ENCODE measurements around the gene ZNF689. TPM values are rescaled to one million over a fixed set of nuclear protein-coding genes. Genes with fewer than 3 reads are reported as not detected.
"Not testable (repeated sequence)": the region's sequence is repeated elsewhere in the genome, so short reads cannot be mapped to it uniquely, and the experiment has no call there.

Gene ZNF689
- total RNA-seq, 2 experiments from 2014 or later: 8.7 to 9.9 TPM

- CTCF ChIA-PET: interaction anchor here (1.0 to 2.5 kb wide), 5 partner anchors 11 to 541 kb away, joined by 3 to 8 read pairs (median 4); partner anchors contain the start of gene DCTPP1
Measured at GRCh38 chr16:30633526-30633925, 23.3 kb upstream of the ZNF689 start.

GRCh38 chr16:30632454-30632853 is 22.3 kb upstream of the ZNF689 start:
- H3K27ac Mint-ChIP-seq; DNase-seq; H3K9me3 Mint-ChIP-seq; H3K27me3 Mint-ChIP-seq; H3K36me3 Mint-ChIP-seq; H3K4me3 Mint-ChIP-seq; intact Hi-C loops (cut with micrococcal nuclease): not testable (repeated sequence)
- peaks cover 13% of the 10 kb centered on the region for H3K4me1 Mint-ChIP-seq (ENCODE audit: low read depth)
- POLR2A ChIA-PET: interaction anchor here (0.6 kb wide), 1 partner anchor 20 kb away, joined by 3 read pairs; no protein-coding TSS in a partner anchor
- CTCF ChIA-PET: interaction anchor here (0.9 to 2.7 kb wide), 5 partner anchors 17 to 223 kb away, joined by 3 to 11 read pairs (median 6); partner anchors contain the start of gene DCTPP1

More at GRCh38 chr16:30633526-30633925, 23.3 kb upstream of the ZNF689 start:
- no peak for DNase-seq
- POLR2A ChIA-PET: interaction anchor here (0.6 to 1.9 kb wide), 8 partner anchors 17 to 263 kb away, joined by 3 to 14 read pairs (median 3); partner anchors contain the start of genes FBRS, ITGAL, PRR14 and ZNF48
- Mint-ChIP-seq H3K36me3 (peaks cover 4% of the 10 kb centered on the region), H3K4me3 (peak overlapping the region; percentile 82), H3K9me3 (no peaks in the 10 kb centered on the region), H3K27ac (peak overlapping the region; percentile 92), H3K27me3 (no peaks in the 10 kb centered on the region), H3K4me1 (ENCODE audit: low read depth) (peaks cover 13% of the 10 kb centered on the region)
- intact Hi-C loops (cut with micrococcal nuclease): no loop called here

GRCh38 chr16:30628628-30629540 is 18.7 kb upstream of the ZNF689 start:
- intact Hi-C loops (cut with micrococcal nuclease): no loop called here
- peak overlapping the region; percentile 57 for H3K27ac Mint-ChIP-seq

GRCh38 chr16:30626236-30626635 is 16.0 kb upstream of the ZNF689 start:
- CTCF ChIA-PET: interaction anchor here (4.0 kb wide), 1 partner anchor 10 kb away, joined by 34 read pairs; no protein-coding TSS in a partner anchor
- intact Hi-C loops (cut with micrococcal nuclease): no loop called here

More at GRCh38 chr16:30628628-30629540, 18.7 kb upstream of the ZNF689 start:
- peak; percentile 94 for DNase-seq
- peak overlapping the region; percentile 60 for H3K4me3 Mint-ChIP-seq
- ChIA-PET POLR2A (interaction anchor here (0.6 to 1.4 kb wide), 7 partner anchors 9 to 267 kb away, joined by 3 to 4 read pairs (median 3); partner anchors contain the start of genes DCTPP1 and ZNF689), CTCF (interaction anchor here (0.7 to 4.0 kb wide), 45 partner anchors 9 to 257 kb away, joined by 3 to 34 read pairs (median 3); partner anchors contain the start of genes DCTPP1, FBRS, PRR14 and SEPTIN1)
- no peaks in the 10 kb centered on the region for H3K36me3 Mint-ChIP-seq
- no peaks in the 10 kb centered on the region for H3K9me3 Mint-ChIP-seq
- H3K27me3 Mint-ChIP-seq: no peaks in the 10 kb centered on the region
- H3K4me1 Mint-ChIP-seq (ENCODE audit: low read depth): peaks cover 4% of the 10 kb centered on the region

GRCh38 chr16:30623536-30624283 is 13.5 kb upstream of the ZNF689 start:
- ChIA-PET CTCF (interaction anchor here (1.4 kb wide), 1 partner anchor 8 kb away, joined by 5 read pairs; no protein-coding TSS in a partner anchor), POLR2A (no interaction called here)
- no peaks in the 10 kb centered on the region for H3K36me3 Mint-ChIP-seq
- H3K9me3 Mint-ChIP-seq: no peaks in the 10 kb centered on the region
- peaks cover 2% of the 10 kb centered on the region for H3K4me1 Mint-ChIP-seq (ENCODE audit: low read depth)
- H3K4me3 Mint-ChIP-seq: no peak overlapping the region
- intact Hi-C loops (cut with micrococcal nuclease): no loop called here
- DNase-seq: no peak
- peaks cover 3% of the 10 kb centered on the region for H3K27me3 Mint-ChIP-seq
- no peak overlapping the region for H3K27ac Mint-ChIP-seq

More at GRCh38 chr16:30626236-30626635, 16.0 kb upstream of the ZNF689 start:
- Mint-ChIP-seq H3K4me3 (no peak overlapping the region), H3K4me1 (ENCODE audit: low read depth) (peaks cover 4% of the 10 kb centered on the region), H3K27me3 (peaks cover 3% of the 10 kb centered on the region), H3K9me3 (no peaks in the 10 kb centered on the region), H3K36me3 (no peaks in the 10 kb centered on the region), H3K27ac (no peak overlapping the region)
- DNase-seq: no peak
- POLR2A ChIA-PET: interaction anchor here (0.5 kb wide), 1 partner anchor 10 kb away, joined by 3 read pairs; no protein-coding TSS in a partner anchor

- H3K36me3 Mint-ChIP-seq: no peaks in the 10 kb centered on the region
- DNase-seq: no peak
- H3K27ac Mint-ChIP-seq: no peak overlapping the region
- peaks cover 3% of the 10 kb centered on the region for H3K27me3 Mint-ChIP-seq
- CTCF ChIA-PET: no interaction called here
- POLR2A ChIA-PET: no interaction called here
- no peaks in the 10 kb centered on the region for H3K4me1 Mint-ChIP-seq (ENCODE audit: low read depth)
- intact Hi-C loops (cut with micrococcal nuclease): no loop called here
- no peaks in the 10 kb centered on the region for H3K9me3 Mint-ChIP-seq
- H3K4me3 Mint-ChIP-seq: no peak overlapping the region
Measured at GRCh38 chr16:30622455-30623032, 12.4 kb upstream of the ZNF689 start.

- no peaks in the 10 kb centered on the region for H3K4me1 Mint-ChIP-seq (ENCODE audit: low read depth)
- peaks cover 3% of the 10 kb centered on the region for H3K27me3 Mint-ChIP-seq
- ChIA-PET POLR2A (no interaction called here), CTCF (interaction anchor here (1.1 to 2.8 kb wide), 2 partner anchors 24 to 28 kb away, joined by 3 to 14 read pairs; no protein-coding TSS in a partner anchor)
- DNase-seq: no peak
- no peak overlapping the region for H3K27ac Mint-ChIP-seq
- H3K4me3 Mint-ChIP-seq: no peak overlapping the region
- no peaks in the 10 kb centered on the region for H3K36me3 Mint-ChIP-seq
- no peaks in the 10 kb centered on the region for H3K9me3 Mint-ChIP-seq
- intact Hi-C loops (cut with micrococcal nuclease): no loop called here
Measured at GRCh38 chr16:30621765-30622164, 11.6 kb upstream of the ZNF689 start.

GRCh38 chr16:30620169-30620568 is 10.0 kb upstream of the ZNF689 start:
- no peaks in the 10 kb centered on the region for H3K9me3 Mint-ChIP-seq
- H3K27ac Mint-ChIP-seq: no peak overlapping the region
- H3K36me3 Mint-ChIP-seq: no peaks in the 10 kb centered on the region
- intact Hi-C loops (cut with micrococcal nuclease): no loop called here
- no peaks in the 10 kb centered on the region for H3K4me1 Mint-ChIP-seq (ENCODE audit: low read depth)
- POLR2A ChIA-PET: interaction anchor here (1.2 kb wide), 1 partner anchor 10 kb away, joined by 7 read pairs; the partner anchor contains the start of gene ZNF689
- CTCF ChIA-PET: interaction anchor here (0.6 to 2.8 kb wide), 8 partner anchors 9 to 211 kb away, joined by 3 to 14 read pairs (median 4); partner anchors contain the start of gene ZNF747
- peaks cover 3% of the 10 kb centered on the region for H3K27me3 Mint-ChIP-seq
- no peak for DNase-seq
- H3K4me3 Mint-ChIP-seq: no peak overlapping the region

GRCh38 chr16:30619638-30620037 is 9.4 kb upstream of the ZNF689 start:
- POLR2A ChIA-PET: interaction anchor here (1.2 kb wide), 1 partner anchor 9 kb away, joined by 7 read pairs; the partner anchor contains the start of gene ZNF689
- H3K4me1 Mint-ChIP-seq (ENCODE audit: low read depth): no peaks in the 10 kb centered on the region
- no peak for DNase-seq
- CTCF ChIA-PET: interaction anchor here (0.6 to 2.8 kb wide), 8 partner anchors 9 to 210 kb away, joined by 3 to 14 read pairs (median 4); partner anchors contain the start of gene ZNF747
- H3K27me3 Mint-ChIP-seq: peaks cover 3% of the 10 kb centered on the region
- intact Hi-C loops (cut with micrococcal nuclease): no loop called here
- no peak overlapping the region for H3K27ac Mint-ChIP-seq
- H3K9me3 Mint-ChIP-seq: no peaks in the 10 kb centered on the region
- no peaks in the 10 kb centered on the region for H3K36me3 Mint-ChIP-seq
- H3K4me3 Mint-ChIP-seq: no peak overlapping the region

- Mint-ChIP-seq H3K4me1 (ENCODE audit: low read depth) (no peaks in the 10 kb centered on the region), H3K27ac (no peak overlapping the region), H3K4me3 (no peak overlapping the region), H3K27me3 (peaks cover 3% of the 10 kb centered on the region), H3K9me3 (no peaks in the 10 kb centered on the region), H3K36me3 (no peaks in the 10 kb centered on the region)
- DNase-seq: no peak
- POLR2A ChIA-PET: interaction anchor here (1.2 kb wide), 1 partner anchor 9 kb away, joined by 7 read pairs; the partner anchor contains the start of gene ZNF689
- intact Hi-C loops (cut with micrococcal nuclease): no loop called here
- CTCF ChIA-PET: interaction anchor here (1.2 to 2.8 kb wide), 5 partner anchors 10 to 84 kb away, joined by 3 to 14 read pairs (median 10); partner anchors contain the start of gene ZNF747
Measured at GRCh38 chr16:30619202-30619601, 9.0 kb upstream of the ZNF689 start.
